HepG2 (cell line): ENCODE results near the gene ANKRD42. TPM values are rescaled to one million over a fixed set of nuclear protein-coding genes. Genes with fewer than 3 reads are reported as not detected.

Experiments used
- ATAC-seq: fragments of 200-7000 bp; cut with Tn5 transposase; 3 replicates; pipeline ENCODE4 v1.9.1; 2020; ENCODE audit warnings: mild to moderate bottlenecking, moderate library complexity
- BruUV-seq: library from RNA; stranded (reverse); fragments of 400-500 nt; replicated peaks from 2 replicates; lab custom pipeline; 2021; lab: Mats Ljungman, UMichigan
- CTCF ChIA-PET: fragments of 300-600 bp; formaldehyde crosslinking; extraction: SDS; loops from one replicate; lab custom pipeline; 2021; ENCODE audit warnings: low total read pairs, inconsistent platforms, low intra/inter-chr PET ratio; lab: Yijun Ruan, JAX
- POLR2A ChIA-PET: fragments of 350-600 bp; sonication (Branson Sonifier 250); formaldehyde crosslinking; loops from one replicate; lab custom pipeline; 2020; ENCODE audit warnings: antibody characterized with exemption, inconsistent platforms; lab: Yijun Ruan, JAX
- DNase-seq: peaks from one replicate; pipeline ENCODE4 v3.0.0-alpha.2; 2015; ENCODE audit warnings: low spot score
- FAIRE-seq: peaks from 3 replicates; lab custom pipeline; 2011; peaks lifted over from hg19 to GRCh38; lab: Jason Lieb, UNC
- H2AFZ ChIP-seq: one replicate; pipeline ENCODE4 v1.6.1; 2011; ENCODE audit warnings: low read length, inconsistent platforms
- H3K27ac ChIP-seq: fragments of 300-600 bp; 3 replicates; pipeline ENCODE4 v1.8.0; 2011; ENCODE audit warnings: mixed run types, mild to moderate bottlenecking, mixed read lengths, low read length, inconsistent platforms; ENCODE audit not compliant: insufficient read depth; ENCODE audit errors: extremely low read length
- H3K27me3 ChIP-seq, 2 experiments: fragments of 200-600 bp in 1 of 2; 2 replicates in 1 of 2; 3 replicates in 1 of 2; pipeline versions ENCODE4 v1.6.0 to v1.8.0; 2011; ENCODE audit warnings: low read length in 2 of 2, mild to moderate bottlenecking in 2 of 2, moderate library complexity in 2 of 2, inconsistent platforms in 1 of 2; ENCODE audit not compliant: insufficient read depth in 2 of 2, control insufficient read depth in 1 of 2
- H3K36me3 ChIP-seq, 2 experiments: fragments of 200-600 bp in 1 of 2; replicated peaks in 1 of 2; 2 replicates in 1 of 2; 3 replicates in 1 of 2; pipeline versions ENCODE4 v1.5.1 to v1.8.0; 2011; ENCODE audit warnings: low read length in 2 of 2, inconsistent platforms in 1 of 2; ENCODE audit not compliant: insufficient read depth in 2 of 2, control insufficient read depth in 1 of 2
- H3K4me1 ChIP-seq: 2 replicates; pipeline ENCODE4 v1.5.1; 2012; ENCODE audit warnings: low read length, inconsistent platforms; ENCODE audit not compliant: insufficient read depth
- H3K4me2 ChIP-seq: 2 replicates; pipeline ENCODE4 v1.6.0; 2011; ENCODE audit warnings: low read depth, low read length, inconsistent platforms
- H3K4me3 ChIP-seq, 3 experiments: fragments of 200-600 bp in 1 of 3; sonication (generic), shearing (Covaris generic) in 1 of 3; replicated peaks in 1 of 3; 2 replicates each; pipeline ENCODE4 v1.5.1; 2011 to 2016; ENCODE audit warnings: low read length in 3 of 3, inconsistent platforms in 2 of 3, low read depth in 2 of 3, mild to moderate bottlenecking in 2 of 3, control low read depth in 1 of 3, mixed read lengths in 1 of 3; ENCODE audit not compliant: insufficient read depth in 1 of 3
- H3K79me2 ChIP-seq: one replicate; pipeline ENCODE4 v1.6.1; 2011; ENCODE audit warnings: low read length, inconsistent platforms; ENCODE audit not compliant: insufficient read depth
- H3K9ac ChIP-seq: 2 replicates; pipeline ENCODE4 v1.6.0; 2011; ENCODE audit warnings: mild to moderate bottlenecking, low read depth, low read length, inconsistent platforms; ENCODE audit not compliant: insufficient read depth
- H3K9me3 ChIP-seq: 2 replicates; pipeline ENCODE4 v1.5.1; 2012; ENCODE audit warnings: mild to moderate bottlenecking, low read length
- H4K20me1 ChIP-seq: 2 replicates; pipeline ENCODE4 v1.6.0; 2011; ENCODE audit warnings: inconsistent platforms, mild to moderate bottlenecking, low read length, moderate library complexity; ENCODE audit not compliant: insufficient read depth
- ARNT ChIP-seq: fragments of 450-650 bp; IDR thresholded peaks from 2 replicates; pipeline ENCODE4 v1.6.1; 2017
- BCL6 ChIP-seq: IDR thresholded peaks from 2 replicates; pipeline ENCODE4 v1.6.1; 2016; ENCODE audit warnings: missing genetic modification reagents, missing compliant biosample characterization
- FOXO4 ChIP-seq: sonication (generic); formaldehyde crosslinking; conservative IDR thresholded peaks from 2 replicates; pipeline ENCODE4 v1.8.1; 2023; ENCODE audit warnings: missing genetic modification reagents
- GABPA ChIP-seq, 2 experiments: IDR thresholded peaks; 2 replicates each; pipeline ENCODE4 v1.6.1; 2011 to 2016; ENCODE audit warnings: low read depth in 2 of 2, low read length in 1 of 2, missing biosample characterization in 1 of 2, missing genetic modification characterization in 1 of 2
- HMG20A ChIP-seq: IDR thresholded peaks from 2 replicates; pipeline ENCODE4 v1.6.1; 2016; ENCODE audit warnings: borderline replicate concordance
- NFRKB ChIP-seq: fragments of 450-650 bp; IDR thresholded peaks from 2 replicates; pipeline ENCODE4 v1.6.1; 2017
- RFXANK ChIP-seq: IDR thresholded peaks from 2 replicates; pipeline ENCODE4 v1.6.1; 2016
- TEAD2 ChIP-seq: sonication (generic); formaldehyde crosslinking; IDR thresholded peaks from 2 replicates; pipeline ENCODE4 v1.9.0; 2021; ENCODE audit warnings: missing genetic modification reagents
- THAP9 ChIP-seq: sonication (generic); formaldehyde crosslinking; IDR thresholded peaks from 2 replicates; pipeline ENCODE4; 2020; ENCODE audit warnings: missing genetic modification reagents, mild to moderate bottlenecking, borderline replicate concordance
- ZNF235 ChIP-seq: sonication (generic); formaldehyde crosslinking; IDR thresholded peaks from 2 replicates; pipeline ENCODE4 v1.8.1; 2023; ENCODE audit warnings: mild to moderate bottlenecking, missing genetic modification reagents, borderline replicate concordance
- ZNF282 ChIP-seq: fragments of 450-650 bp; IDR thresholded peaks from 2 replicates; pipeline ENCODE4 v1.6.1; 2018; ENCODE audit not compliant: partially characterized antibody
- ZNF292 ChIP-seq: sonication (generic); formaldehyde crosslinking; IDR thresholded peaks from 2 replicates; pipeline ENCODE4 v1.8.1; 2022; ENCODE audit warnings: mild to moderate bottlenecking, low read depth, missing genetic modification reagents, borderline replicate concordance
- ZNF589 ChIP-seq: sonication (generic); formaldehyde crosslinking; conservative IDR thresholded peaks from 2 replicates; pipeline ENCODE4 v1.8.0; 2022; ENCODE audit warnings: mild to moderate bottlenecking, moderate library complexity, missing genetic modification reagents
- ZNF740 ChIP-seq: sonication (generic); formaldehyde crosslinking; IDR thresholded peaks from 2 replicates; pipeline ENCODE4 v1.4.0; 2020; ENCODE audit warnings: missing genetic modification reagents
- WGBS: methylation state at CpG from one replicate; pipeline ENCODE4 v1.1.6; 2017; ENCODE audit warnings: low lambda C conversion rate; 5-methylcytosine and 5-hydroxymethylcytosine counted together
- in situ Hi-C: cut with HindIII; loops from 2 replicates; pipeline ENCODE4 v1.10.0; 2017; ENCODE audit warnings: low pct_unique_long_range_greater_than_20kb; ENCODE audit not compliant: extremely low pct_ligation_motif_present
- intact Hi-C: fragments of 100-400 bp; cut with micrococcal nuclease; formaldehyde crosslinking; loops from one replicate; pipeline ENCODE4 v1.10.0; 2022; ENCODE audit not compliant: unreplicated experiment
- polyA plus RNA-seq, 8 experiments: library from polyadenylated mRNA; depleted of rRNA in 3 of 8; stranded (reverse) in 7 of 8; unstranded in 1 of 8; fragments of >200 nt; fragmentation: Illumina TruSeq in 4 of 8; extraction: Trizol in 4 of 8; gene quantifications; 2 replicates each; pipeline versions ENCODE4 v1.2.1 to v1.2.3, GENCODE V29; 2011 to 2016; ENCODE audit warnings: low read depth in 4 of 8, missing spikeins in 1 of 8, mixed read lengths in 1 of 8; ENCODE audit not compliant: insufficient read depth in 1 of 8
- total RNA-seq, 5 experiments: library from RNA; depleted of rRNA; stranded (reverse); fragments of >200 nt; fragmentation: Illumina TruSeq; extraction: Trizol; gene quantifications; 2 replicates each; pipeline ENCODE4 v1.2.3, GENCODE V29; 2016; ENCODE audit warnings: low read depth in 1 of 5

Gene ANKRD42
- total and polyA plus RNA-seq, 2 of the 13 experiments (the other 11 are each of a cell fraction or from before 2014, with no cell fraction given) = 2.2 to 3.7 TPM

GRCh38 chr11:83156144-83156995 is 37.1 kb upstream of the ANKRD42 start (continued):
- TF ChIP-seq ZNF740 (CRISPR knock-in tag) (peak; percentile 51; the same call in 1 of the 2 replicates), ZNF589 (CRISPR knock-in tag) (0 out of 2 replicates have a peak, but pooled peaks have one; percentile 1), RFXANK (CRISPR knock-in tag) (peak; percentile 99), THAP9 (CRISPR knock-in tag) (no peak), BCL6 (peak; percentile 30), ZNF292 (peak; percentile 18; the same call in 1 of the 2 replicates)

GRCh38 chr11:83156996-83157593 is 36.4 kb upstream of the ANKRD42 start, which contains the start of gene PCF11:
PCF11 (plus strand) TSS chr11:83157131; CDS start chr11:83157440, 309 bp downstream.
- Histone ChIP-seq H2AFZ (peak within 1 kb of the TSS; percentile 67), H3K27me3 (no peaks in the 10 kb centered on the region; a peak in 1 of 5 replicates), H3K79me2 (peaks cover 51% of the 10 kb centered on the region), H3K4me3 (peak within 1 kb of the TSS; percentile 79 to 100 (median 93)), H3K4me1 (peaks cover 36% of the 10 kb centered on the region), H3K4me2 (peak within 1 kb of the TSS; percentile 83), H3K9ac (peak within 1 kb of the TSS; percentile 96), H4K20me1 (peaks cover 33% of the 10 kb centered on the region), H3K9me3 (no peaks in the 10 kb centered on the region), H3K27ac (peak within 1 kb of the TSS; percentile 94), H3K36me3 (no peaks in the 10 kb centered on the region; a peak in 2 of 5 replicates)
- ATAC-seq (peak; percentile 43), FAIRE-seq (no peak), DNase-seq (no peak)
- 5% methylated on average over 17 of the region's 55 CpGs for WGBS
- in situ Hi-C loops = loop anchor here (5.0 kb wide), 1 partner anchor 70 kb away; no protein-coding TSS in a partner anchor
- CTCF ChIA-PET = no interaction called here
- POLR2A ChIA-PET = interaction anchor here (0.7 to 2.7 kb wide), 31 partner anchors 8 to 272 kb away, joined by 3 to 67 read pairs (median 6); partner anchors contain the start of genes ANKRD42, CCDC90B, DDIAS and PRCP
- intact Hi-C loops = loop anchor here (1.0 to 5.0 kb wide), 4 partner anchors 64 to 257 kb away; partner anchors contain the start of genes PRCP and RAB30
- TSS peak; percentile 70 for BruUV-seq
- no peak for TF ChIP-seq ZNF235 (CRISPR knock-in tag)
- TF ChIP-seq ZNF282 = no peak
- no peak for TF ChIP-seq TEAD2 (CRISPR knock-in tag)
- no peak for TF ChIP-seq HMG20A
- 0 out of 2 replicates have a peak, but pooled peaks have one; percentile 62 for TF ChIP-seq FOXO4 (CRISPR knock-in tag)
- no peak for TF ChIP-seq ARNT
- no peak for TF ChIP-seq GABPA (IDR thresholded peaks at IDR 0.05; ENCODE audit: low read depth, low read length)
- TF ChIP-seq GABPA (CRISPR knock-in tag; IDR thresholded peaks at IDR 0.05; ENCODE audit: low read depth) = peak; percentile 77; the same call in 1 of the 2 replicates
- TF ChIP-seq NFRKB = peak; percentile 65; the same call in 1 of the 2 replicates
